ENCODE measurements around the gene TES.
"Not testable (repeated sequence)": the region's sequence is repeated elsewhere in the genome, so short reads cannot be mapped to it uniquely, and the experiment has no call there.

Gene TES

GRCh38 chr7:116224492-116225098 lies 14.3 kb downstream of the TES start:
- no peak for DNase-seq

- DNase-seq, result no peak
These were observed 15.5 kb downstream of the TES start for GRCh38 chr7:116225860-116226259.

- no peak for DNase-seq
These were observed 16.3 kb downstream of the TES start for GRCh38 chr7:116226664-116227063.

- DNase-seq, result no peak
These were observed 17.4 kb downstream of the TES start for GRCh38 chr7:116227678-116228239.

GRCh38 chr7:116228241-116228640 lies 17.9 kb downstream of the TES start:
- no peak for DNase-seq

- no peak for DNase-seq
These were observed 19.0 kb downstream of the TES start for GRCh38 chr7:116229366-116229765.

- no peak for DNase-seq
These were observed 20.1 kb downstream of the TES start for GRCh38 chr7:116230191-116231005.

GRCh38 chr7:116231543-116231942 lies 21.2 kb downstream of the TES start:
- no peak for DNase-seq

- DNase-seq, result no peak
These were observed 21.6 kb downstream of the TES start for GRCh38 chr7:116231949-116232348.

GRCh38 chr7:116232350-116232749 lies 22.0 kb downstream of the TES start:
- DNase-seq, result no peak

GRCh38 chr7:116232920-116233319 lies 22.6 kb downstream of the TES start:
- DNase-seq, result no peak

- no peak for DNase-seq
These were observed 24.3 kb downstream of the TES start for GRCh38 chr7:116234517-116235200.

- no peak for DNase-seq
These were observed 25.0 kb downstream of the TES start for GRCh38 chr7:116235380-116235779.

GRCh38 chr7:116236020-116236630 lies 25.8 kb downstream of the TES start:
- no peak for DNase-seq

- DNase-seq, result no peak
These were observed 28.7 kb downstream of the TES start for GRCh38 chr7:116239020-116239419.

- DNase-seq, result no peak
These were observed 29.1 kb downstream of the TES start for GRCh38 chr7:116239434-116239833.

GRCh38 chr7:116240024-116240668 lies 29.8 kb downstream of the TES start:
- no peak for DNase-seq

GRCh38 chr7:116241291-116241690 lies 31.0 kb downstream of the TES start:
- DNase-seq, result no peak

GRCh38 chr7:116242178-116242577 lies 31.8 kb downstream of the TES start:
- DNase-seq, result no peak

GRCh38 chr7:116242759-116243158 lies 32.4 kb downstream of the TES start:
- DNase-seq, result no peak

GRCh38 chr7:116244803-116245202 lies 34.5 kb downstream of the TES start:
- not testable (repeated sequence) for DNase-seq

- no peak for DNase-seq
These were observed 36.0 kb downstream of the TES start for GRCh38 chr7:116246357-116246756.
